Daoy (cell line): ENCODE measurements around the gene WWOX. TPM values are rescaled to one million over a fixed set of nuclear protein-coding genes. Genes with fewer than 3 reads are reported as not detected.
"Not testable (repeated sequence)": the region's sequence is repeated elsewhere in the genome, so short reads cannot be mapped to it uniquely, and the experiment has no call there.

Experiments used
- DNase-seq: peaks from one replicate; pipeline ENCODE4 v3.0.0-alpha.2; 2015; ENCODE audit warnings: low read depth
- total RNA-seq: library from RNA; depleted of rRNA; stranded (reverse); fragments of >200 nt; shearing (Covaris generic); gene quantifications from 2 replicates; pipeline ENCODE4 v1.2.3, GENCODE V29; 2014

WWOX gene
- total RNA-seq, 1 experiment from 2014 or later, result 21.1 TPM

GRCh38 chr16:79012671-79013434, 913.4 kb downstream of the WWOX start:
- DNase-seq, result no peak

GRCh38 chr16:79013930-79014660, 914.6 kb downstream of the WWOX start:
- no peak for DNase-seq

GRCh38 chr16:79018650-79019429, 919.4 kb downstream of the WWOX start:
- no peak for DNase-seq

- no peak for DNase-seq
These were observed 920.0 kb downstream of the WWOX start for GRCh38 chr16:79019431-79019830.

- DNase-seq, result no peak
These were observed 922.7 kb downstream of the WWOX start for GRCh38 chr16:79021991-79022630.

- no peak for DNase-seq
These were observed 926.7 kb downstream of the WWOX start for GRCh38 chr16:79026117-79026516.

- DNase-seq, result no peak
These were observed 937.1 kb downstream of the WWOX start for GRCh38 chr16:79036541-79036940.

- no peak for DNase-seq
These were observed 938.3 kb downstream of the WWOX start for GRCh38 chr16:79037521-79038373.

GRCh38 chr16:79041206-79041605, 941.8 kb downstream of the WWOX start:
- DNase-seq, result peak; percentile 11

GRCh38 chr16:79042141-79042540, 942.7 kb downstream of the WWOX start:
- DNase-seq, result no peak

- no peak for DNase-seq
These were observed 943.4 kb downstream of the WWOX start for GRCh38 chr16:79042886-79043285.

- no peak for DNase-seq
These were observed 945.7 kb downstream of the WWOX start for GRCh38 chr16:79045191-79045590.

- DNase-seq, result peak; percentile 15
These were observed 947.9 kb downstream of the WWOX start for GRCh38 chr16:79047337-79047736.

GRCh38 chr16:79049040-79049439, 949.6 kb downstream of the WWOX start:
- DNase-seq, result no peak

- DNase-seq, result no peak
These were observed 950.6 kb downstream of the WWOX start for GRCh38 chr16:79050063-79050462.

- DNase-seq, result no peak
These were observed 951.9 kb downstream of the WWOX start for GRCh38 chr16:79051313-79051712.

- DNase-seq, result not testable (repeated sequence)
These were observed 952.7 kb downstream of the WWOX start for GRCh38 chr16:79052198-79052597.

GRCh38 chr16:79053577-79053976, 954.1 kb downstream of the WWOX start:
- DNase-seq, result no peak

- DNase-seq, result no peak
These were observed 954.9 kb downstream of the WWOX start for GRCh38 chr16:79054211-79054984.
